DND-41 (cell line): Measurements from ENCODE around the gene TDRD12.
"Not testable (repeated sequence)": the region's sequence is repeated elsewhere in the genome, so short reads cannot be mapped to it uniquely, and the experiment has no call there.

Experiments used
- ATAC-seq: fragments of 200-7000 bp; cut with Tn5 transposase; 3 replicates; pipeline ENCODE4 v1.9.1; 2021; ENCODE audit warnings: low read depth; ENCODE audit not compliant: insufficient read depth
- DNase-seq: peaks from one replicate; pipeline ENCODE4 v3.0.0-alpha.2; 2020
- H2AFZ ChIP-seq: 2 replicates; pipeline ENCODE4 v1.6.0; 2012; ENCODE audit warnings: low read depth, low read length
- H3K27ac ChIP-seq: 2 replicates; pipeline ENCODE4 v1.5.1; 2012; ENCODE audit warnings: low read length, inconsistent platforms
- H3K27me3 ChIP-seq: fragments of 200-600 bp; sonication (generic); 2 replicates; pipeline ENCODE4 v1.6.0; 2012; ENCODE audit warnings: low read length, mild to moderate bottlenecking, inconsistent platforms; ENCODE audit not compliant: insufficient read depth, poor library complexity
- H3K36me3 ChIP-seq: 2 replicates; pipeline ENCODE4 v1.5.1; 2012; ENCODE audit warnings: low read length, inconsistent platforms; ENCODE audit not compliant: insufficient read depth
- H3K4me1 ChIP-seq: 2 replicates; pipeline ENCODE4 v1.5.1; 2012; ENCODE audit warnings: mild to moderate bottlenecking, low read length; ENCODE audit not compliant: insufficient read depth
- H3K4me2 ChIP-seq: 2 replicates; pipeline ENCODE4 v1.6.0; 2012; ENCODE audit warnings: mild to moderate bottlenecking, moderate library complexity, low read length, inconsistent platforms; ENCODE audit not compliant: insufficient read depth
- H3K4me3 ChIP-seq, 2 experiments: fragments of 200-600 bp in 1 of 2; shearing (Covaris generic) in 1 of 2; 2 replicates each; pipeline ENCODE4 v1.5.1; 2012 to 2016; ENCODE audit warnings: inconsistent platforms in 2 of 2, low read length in 2 of 2, mild to moderate bottlenecking in 2 of 2, low read depth in 1 of 2, moderate library complexity in 1 of 2
- H3K79me2 ChIP-seq: 2 replicates; pipeline ENCODE4 v1.6.0; 2012; ENCODE audit warnings: low read length, inconsistent platforms; ENCODE audit not compliant: insufficient read depth
- H3K9ac ChIP-seq: 2 replicates; pipeline ENCODE4 v1.6.0; 2012; ENCODE audit warnings: low read depth, mild to moderate bottlenecking, inconsistent platforms, low read length, moderate library complexity
- H3K9me3 ChIP-seq: 2 replicates; pipeline ENCODE4 v1.5.1; 2012; ENCODE audit warnings: low read length, moderate library complexity, mild to moderate bottlenecking, inconsistent platforms; ENCODE audit not compliant: insufficient read depth, severe bottlenecking
- H4K20me1 ChIP-seq: 2 replicates; pipeline ENCODE4 v1.6.0; 2012; ENCODE audit warnings: low read length; ENCODE audit not compliant: insufficient read depth
- CTCF ChIP-seq: IDR thresholded peaks from 2 replicates; pipeline ENCODE4 v1.5.1; 2012; ENCODE audit warnings: borderline replicate concordance, low read length, moderate library complexity, mild to moderate bottlenecking; ENCODE audit not compliant: poor library complexity, severe bottlenecking; ENCODE audit errors: extremely low read depth
- EZH2 ChIP-seq: IDR thresholded peaks from 3 replicates; pipeline ENCODE4 v1.6.1; 2012; ENCODE audit warnings: borderline replicate concordance, low read depth, mild to moderate bottlenecking, moderate library complexity, low read length, inconsistent platforms; ENCODE audit not compliant: severe bottlenecking

TDRD12 gene

GRCh38 chr19:32735936-32736335 is 16.4 kb downstream of the TDRD12 start:
- no peak overlapping the region for H3K9ac ChIP-seq
- H3K9me3 ChIP-seq: no peaks in the 10 kb centered on the region
- H3K4me2 ChIP-seq: no peak overlapping the region
- TF ChIP-seq EZH2 (no peak), CTCF (no peak)
- H2AFZ ChIP-seq: no peak overlapping the region
- H3K27me3 ChIP-seq: no peaks in the 10 kb centered on the region
- H3K4me1 ChIP-seq: no peaks in the 10 kb centered on the region
- no peak for DNase-seq
- ATAC-seq: no peak
- no peak overlapping the region for H3K4me3 ChIP-seq
- no peaks in the 10 kb centered on the region for H3K36me3 ChIP-seq
- no peaks in the 10 kb centered on the region for H3K79me2 ChIP-seq
- H3K27ac ChIP-seq: no peak overlapping the region
- H4K20me1 ChIP-seq: no peaks in the 10 kb centered on the region

DNA sequence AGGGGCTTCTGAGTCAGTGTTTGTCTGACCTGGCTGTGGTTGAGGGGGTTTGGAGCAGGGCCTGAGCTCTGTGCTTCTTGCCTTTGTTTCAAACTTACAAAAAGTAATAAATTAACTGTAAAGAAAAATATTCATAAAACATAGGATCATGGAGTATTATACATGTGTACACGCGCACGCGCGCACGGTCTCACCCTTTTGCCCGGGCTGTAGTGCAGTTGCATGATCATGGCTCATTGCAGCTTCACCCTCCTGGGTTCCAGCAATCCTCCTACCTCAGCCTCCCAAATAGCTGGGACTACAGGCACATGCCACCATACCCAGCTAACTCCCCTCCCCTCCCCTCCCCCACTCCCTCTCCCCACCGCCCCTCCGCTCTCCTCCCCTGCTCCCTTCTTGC is 23.5 kb downstream of the TDRD12 start:
- no peaks in the 10 kb centered on the region for H3K36me3 ChIP-seq
- no peak overlapping the region for H3K27ac ChIP-seq
- H4K20me1 ChIP-seq: no peaks in the 10 kb centered on the region
- H3K27me3 ChIP-seq: no peaks in the 10 kb centered on the region
- DNase-seq (no peak), ATAC-seq (no peak)
- H3K79me2 ChIP-seq: no peaks in the 10 kb centered on the region
- H3K9me3 ChIP-seq: peaks cover 8% of the 10 kb centered on the region
- no peak overlapping the region for H3K4me2 ChIP-seq
- H2AFZ ChIP-seq: no peak overlapping the region
- H3K9ac ChIP-seq: no peak overlapping the region
- H3K4me3 ChIP-seq: no peak overlapping the region
- TF ChIP-seq CTCF (no peak), EZH2 (no peak)
- no peaks in the 10 kb centered on the region for H3K4me1 ChIP-seq

DNA sequence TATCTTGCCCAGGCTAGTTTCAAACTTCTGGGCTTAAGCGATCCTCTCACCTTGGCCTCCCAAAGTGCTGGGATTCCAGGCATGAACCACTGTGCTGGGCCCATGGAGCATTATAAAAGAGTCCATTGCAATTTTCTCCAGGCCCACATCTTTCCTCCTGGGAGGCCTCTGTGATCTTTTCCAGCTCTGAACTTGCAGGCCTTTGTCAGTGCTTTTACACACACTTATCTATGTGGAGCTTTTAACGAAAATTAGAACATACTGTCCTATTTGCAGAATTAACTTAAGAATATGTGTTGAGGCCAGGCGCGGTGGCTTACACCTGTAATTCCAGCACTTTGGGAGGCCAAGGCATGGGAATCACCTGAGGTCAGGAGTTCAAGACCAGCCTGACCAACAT is 23.9 kb downstream of the TDRD12 start:
- H3K27me3 ChIP-seq: no peaks in the 10 kb centered on the region
- H3K4me2 ChIP-seq: no peak overlapping the region
- no peak overlapping the region for H3K9ac ChIP-seq
- H3K4me3 ChIP-seq: no peak overlapping the region
- no peak overlapping the region for H3K27ac ChIP-seq
- no peaks in the 10 kb centered on the region for H3K79me2 ChIP-seq
- peaks cover 8% of the 10 kb centered on the region for H3K9me3 ChIP-seq
- H4K20me1 ChIP-seq: no peaks in the 10 kb centered on the region
- no peaks in the 10 kb centered on the region for H3K4me1 ChIP-seq
- TF ChIP-seq EZH2 (no peak), CTCF (no peak)
- H3K36me3 ChIP-seq: no peaks in the 10 kb centered on the region
- DNase-seq (no peak), ATAC-seq (no peak)
- H2AFZ ChIP-seq: no peak overlapping the region

GRCh38 chr19:32744555-32745325 is 25.2 kb downstream of the TDRD12 start:
- H3K4me3 ChIP-seq: no peak overlapping the region
- no peak overlapping the region for H3K9ac ChIP-seq
- no peaks in the 10 kb centered on the region for H3K4me1 ChIP-seq
- no peak for TF ChIP-seq EZH2
- no peak for TF ChIP-seq CTCF
- H3K79me2 ChIP-seq: no peaks in the 10 kb centered on the region
- H3K36me3 ChIP-seq: no peaks in the 10 kb centered on the region
- H3K4me2 ChIP-seq: no peak overlapping the region
- DNase-seq (no peak), ATAC-seq (no peak)
- H4K20me1 ChIP-seq: no peaks in the 10 kb centered on the region; the same call in 1 of the 2 replicates
- no peak overlapping the region for H2AFZ ChIP-seq
- H3K27me3 ChIP-seq: no peaks in the 10 kb centered on the region
- peaks cover 8% of the 10 kb centered on the region for H3K9me3 ChIP-seq
- H3K27ac ChIP-seq: no peak overlapping the region

GRCh38 chr19:32745594-32746251 is 26.2 kb downstream of the TDRD12 start:
- H2AFZ ChIP-seq, H3K4me2 ChIP-seq, H3K4me3 ChIP-seq, H4K20me1 ChIP-seq, ATAC-seq, H3K27ac ChIP-seq, H3K9me3 ChIP-seq, H3K27me3 ChIP-seq, H3K4me1 ChIP-seq, H3K36me3 ChIP-seq, H3K9ac ChIP-seq, H3K79me2 ChIP-seq: not testable (repeated sequence)
- peak; percentile 20 for DNase-seq
